ENCODE data around the gene ZBTB7B. TPM values are rescaled to one million over a fixed set of nuclear protein-coding genes. Genes with fewer than 3 reads are reported as not detected.

Gene ZBTB7B
- total and polyA plus RNA-seq, 2 experiments from 2014 or later: 2.3 to 27.0 TPM

- no peak for TF ChIP-seq EZH2phosphoT487 (IDR thresholded peaks at IDR 0.05; ENCODE audit: insufficient read depth, low read depth)
- no peak for TF ChIP-seq EZH2 (IDR thresholded peaks at IDR 0.05; ENCODE audit: insufficient read depth, poor library complexity, severe bottlenecking)
- Histone ChIP-seq H3K9ac (peak within 1 kb of the TSS; percentile 86), H4K20me1 (ENCODE audit: insufficient read depth) (no peaks in the 10 kb centered on the region), H3K27me3 (replicated peaks; ENCODE audit: insufficient read depth) (no peaks in the 10 kb centered on the region), H3F3A (ENCODE audit: insufficient read depth) (peaks cover 9% of the 10 kb centered on the region), H3K9me3 (ENCODE audit: low read depth) (no peaks in the 10 kb centered on the region), H3K4me3 (peak within 1 kb of the TSS; percentile 93), H3K4me2 (ENCODE audit: unreplicated experiment) (peak within 1 kb of the TSS; percentile 96), H3K36me3 (ENCODE audit: low read depth) (no peaks in the 10 kb centered on the region), H2AFZ (peak within 1 kb of the TSS; percentile 87), H3K9me2 (ENCODE audit: insufficient read depth) (no peaks in the 10 kb centered on the region), H3K27ac (peak within 1 kb of the TSS; percentile 91), H3K4me1 (ENCODE audit: insufficient read depth) (peaks cover 28% of the 10 kb centered on the region), H3K79me2 (ENCODE audit: insufficient read depth) (peaks cover 26% of the 10 kb centered on the region; the same call in 1 of the 2 replicates)
- 1% methylated on average over 18 of the region's 18 CpGs for WGBS, 2 experiments (ENCODE audit: low coverage in 1 of 2, low lambda C conversion rate in 2 of 2, missing lambda C conversion rate in 2 of 2)
- in situ Hi-C loops (cut with MboI): no loop called here
- peak; percentile 91 for DNase-seq
These were observed 46.7 kb upstream of the ZBTB7B start, which contains the start of gene PBXIP1 for GRCh38 chr1:154955718-154956543. Gene PBXIP1 (minus strand): TSS chr1:154956099. CDS start chr1:154953721, 2,378 bp downstream.

- no peaks in the 10 kb centered on the region for H3K9me3 ChIP-seq (ENCODE audit: low read depth)
- H3K9ac ChIP-seq: peak overlapping the region; percentile 86
- peak; percentile 34 for DNase-seq
- peaks cover 28% of the 10 kb centered on the region for H3K4me1 ChIP-seq (ENCODE audit: insufficient read depth)
- H3K27me3 ChIP-seq (replicated peaks; ENCODE audit: insufficient read depth): no peaks in the 10 kb centered on the region
- peaks cover 9% of the 10 kb centered on the region for H3F3A ChIP-seq (ENCODE audit: insufficient read depth)
- peaks cover 29% of the 10 kb centered on the region; the same call in 1 of the 2 replicates for H3K79me2 ChIP-seq (ENCODE audit: insufficient read depth)
- TF ChIP-seq EZH2 (IDR thresholded peaks at IDR 0.05; ENCODE audit: insufficient read depth, poor library complexity, severe bottlenecking) (no peak), EZH2phosphoT487 (IDR thresholded peaks at IDR 0.05; ENCODE audit: insufficient read depth, low read depth) (no peak)
- H4K20me1 ChIP-seq (ENCODE audit: insufficient read depth): no peaks in the 10 kb centered on the region
- H3K36me3 ChIP-seq (ENCODE audit: low read depth): no peaks in the 10 kb centered on the region
- peak overlapping the region; percentile 96 for H3K4me2 ChIP-seq (ENCODE audit: unreplicated experiment)
- no peaks in the 10 kb centered on the region for H3K9me2 ChIP-seq (ENCODE audit: insufficient read depth)
- peak overlapping the region; percentile 91; the same call in 1 of the 2 replicates for H3K27ac ChIP-seq
- in situ Hi-C loops (cut with MboI): no loop called here
- WGBS, 2 experiments (ENCODE audit: low coverage in 1 of 2, low lambda C conversion rate in 2 of 2, missing lambda C conversion rate in 2 of 2): 5 to 7% methylated on average over 6 of the region's 6 CpGs
- peak overlapping the region; percentile 93 for H3K4me3 ChIP-seq
- peak overlapping the region; percentile 87 for H2AFZ ChIP-seq
These were observed 46.1 kb upstream of the ZBTB7B start for GRCh38 chr1:154956544-154956941.

- no peak for DNase-seq
- no peak for TF ChIP-seq EZH2 (IDR thresholded peaks at IDR 0.05; ENCODE audit: insufficient read depth, poor library complexity, severe bottlenecking)
- no peak for TF ChIP-seq EZH2phosphoT487 (IDR thresholded peaks at IDR 0.05; ENCODE audit: insufficient read depth, low read depth)
- Histone ChIP-seq H3K9ac (no peak overlapping the region), H3K4me1 (ENCODE audit: insufficient read depth) (peaks cover 28% of the 10 kb centered on the region), H3F3A (ENCODE audit: insufficient read depth) (peaks cover 10% of the 10 kb centered on the region), H3K9me2 (ENCODE audit: insufficient read depth) (no peaks in the 10 kb centered on the region), H2AFZ (no peak overlapping the region), H3K4me2 (ENCODE audit: unreplicated experiment) (peak overlapping the region; percentile 96), H3K79me2 (ENCODE audit: insufficient read depth) (peaks cover 29% of the 10 kb centered on the region; the same call in 1 of the 2 replicates), H3K27me3 (replicated peaks; ENCODE audit: insufficient read depth) (no peaks in the 10 kb centered on the region), H3K27ac (no peak overlapping the region), H3K9me3 (ENCODE audit: low read depth) (no peaks in the 10 kb centered on the region), H3K4me3 (no peak overlapping the region), H3K36me3 (ENCODE audit: low read depth) (no peaks in the 10 kb centered on the region), H4K20me1 (ENCODE audit: insufficient read depth) (no peaks in the 10 kb centered on the region)
- in situ Hi-C loops (cut with MboI): no loop called here
- 25 to 27% methylated on average over 9 of the region's 9 CpGs for WGBS, 2 experiments (ENCODE audit: low coverage in 1 of 2, low lambda C conversion rate in 2 of 2, missing lambda C conversion rate in 2 of 2)
These were observed 45.4 kb upstream of the ZBTB7B start for GRCh38 chr1:154957091-154957657.

- no peak for DNase-seq
- no peaks in the 10 kb centered on the region for H3K9me2 ChIP-seq (ENCODE audit: insufficient read depth)
- H2AFZ ChIP-seq: no peak overlapping the region
- no peak overlapping the region for H3K4me3 ChIP-seq
- peaks cover 33% of the 10 kb centered on the region for H3K4me1 ChIP-seq (ENCODE audit: insufficient read depth)
- no peak overlapping the region for H3K9ac ChIP-seq
- H4K20me1 ChIP-seq (ENCODE audit: insufficient read depth): no peaks in the 10 kb centered on the region
- in situ Hi-C loops (cut with MboI): no loop called here
- H3K27me3 ChIP-seq (replicated peaks; ENCODE audit: insufficient read depth): no peaks in the 10 kb centered on the region
- no peaks in the 10 kb centered on the region for H3K36me3 ChIP-seq (ENCODE audit: low read depth)
- peaks cover 16% of the 10 kb centered on the region for H3F3A ChIP-seq (ENCODE audit: insufficient read depth)
- no peak for TF ChIP-seq EZH2phosphoT487 (IDR thresholded peaks at IDR 0.05; ENCODE audit: insufficient read depth, low read depth)
- TF ChIP-seq EZH2 (IDR thresholded peaks at IDR 0.05; ENCODE audit: insufficient read depth, poor library complexity, severe bottlenecking): no peak
- no peaks in the 10 kb centered on the region for H3K9me3 ChIP-seq (ENCODE audit: low read depth)
- WGBS, 2 experiments (ENCODE audit: low coverage in 1 of 2, low lambda C conversion rate in 2 of 2, missing lambda C conversion rate in 2 of 2): 59 to 60% methylated on average over 2 of the region's 2 CpGs
- no peak overlapping the region for H3K27ac ChIP-seq
- H3K79me2 ChIP-seq (ENCODE audit: insufficient read depth): peaks cover 29% of the 10 kb centered on the region; the same call in 1 of the 2 replicates
- no peak overlapping the region for H3K4me2 ChIP-seq (ENCODE audit: unreplicated experiment)
These were observed 44.6 kb upstream of the ZBTB7B start for GRCh38 chr1:154958036-154958435.

Data from GM23248 (cell line).